A549 (cell line): ENCODE measurements around the gene UGT2B15. TPM values are rescaled to one million over a fixed set of nuclear protein-coding genes. Genes with fewer than 3 reads are reported as not detected.
"Not testable (repeated sequence)": the region's sequence is repeated elsewhere in the genome, so short reads cannot be mapped to it uniquely, and the experiment has no call there.

Experiments used
- ATAC-seq, 2 experiments: fragments of 200-7000 bp in 1 of 2; fragments of >200 bp in 1 of 2; cut with Nextera tagmentation in 1 of 2; cut with Tn5 transposase in 1 of 2; 3 replicates each; pipeline versions ENCODE4 v1.8.0 to v1.9.1; 2018 to 2020; ENCODE audit warnings: mild to moderate bottlenecking in 1 of 2, moderate library complexity in 1 of 2
- CTCF ChIA-PET: fragments of 300-600 bp; sonication (Branson Sonifier 250); formaldehyde crosslinking; extraction: SDS; loops from one replicate; lab custom pipeline; 2021; ENCODE audit warnings: antibody characterized with exemption, inconsistent platforms; lab: Yijun Ruan, JAX
- POLR2A ChIA-PET: fragments of 350-600 bp; formaldehyde crosslinking; extraction: SDS; loops from one replicate; lab custom pipeline; 2021; ENCODE audit warnings: antibody characterized with exemption, inconsistent platforms; lab: Yijun Ruan, JAX
- DNase-seq, 2 experiments: peaks; one replicate each; pipeline versions ENCODE4 v3.0.0 to v3.0.0-alpha.2; 2011 to 2016; ENCODE audit warnings: low read depth in 1 of 2, low spot score in 1 of 2
- FAIRE-seq: peaks from 2 replicates; lab custom pipeline; 2011; peaks lifted over from hg19 to GRCh38; lab: Jason Lieb, UNC
- H3K27ac ChIP-seq, 2 experiments: fragments of >200 bp; sonication (Bioruptor Twin); formaldehyde crosslinking; 3 replicates each; pipeline ENCODE4 v1.5.1; 2016 to 2017
- H3K4me1 ChIP-seq: fragments of >200 bp; sonication (Bioruptor Twin); formaldehyde crosslinking; 3 replicates; pipeline ENCODE4 v1.6.1; 2016
- H3K4me2 ChIP-seq: fragments of >200 bp; sonication (Bioruptor Twin); formaldehyde crosslinking; 3 replicates; pipeline ENCODE4 v1.6.1; 2016
- H3K4me3 ChIP-seq: fragments of >200 bp; sonication (Bioruptor Twin); formaldehyde crosslinking; 3 replicates; pipeline ENCODE4 v1.5.1; 2016
- H3K9me3 ChIP-seq: fragments of >200 bp; sonication (Bioruptor Twin); formaldehyde crosslinking; 3 replicates; pipeline ENCODE4 v1.6.1; 2016
- BHLHE40 ChIP-seq: IDR thresholded peaks from 2 replicates; pipeline ENCODE4 v1.6.1; 2012; ENCODE audit warnings: low read depth, low read length, inconsistent platforms
- CBX2 ChIP-seq: fragments of 200-600 bp; sonication (generic); IDR thresholded peaks from 2 replicates; pipeline ENCODE4 v1.6.1; 2016; ENCODE audit warnings: low read depth, mild to moderate bottlenecking, borderline replicate concordance
- CEBPB ChIP-seq, 2 experiments: fragments of >200 bp in 1 of 2; sonication (Bioruptor Twin) in 1 of 2; formaldehyde crosslinking in 1 of 2; IDR thresholded peaks; 2 replicates each; pipeline ENCODE4 v1.6.1; 2012 to 2016
- EP300 ChIP-seq, 2 experiments: fragments of >200 bp; sonication (Bioruptor Twin); formaldehyde crosslinking; IDR thresholded peaks; 2 replicates in 1 of 2; 3 replicates in 1 of 2; pipeline ENCODE4 v1.6.1; 2016 to 2017
- FOSL2 ChIP-seq, 2 experiments: fragments of 450-650 bp in 1 of 2; fragments of >200 bp in 1 of 2; sonication (Bioruptor Twin) in 1 of 2; formaldehyde crosslinking; IDR thresholded peaks; 2 replicates each; pipeline versions ENCODE4 v1.5.0 to v1.6.1; 2016 to 2020; ENCODE audit warnings: mild to moderate bottlenecking in 1 of 2, moderate library complexity in 1 of 2
- GATA3 ChIP-seq: IDR thresholded peaks from 2 replicates; pipeline ENCODE4 v1.6.1; 2012; ENCODE audit warnings: borderline replicate concordance
- HDAC2 ChIP-seq: fragments of 200-600 bp; sonication (generic); IDR thresholded peaks from 2 replicates; pipeline ENCODE4 v1.6.1; 2016
- JUNB ChIP-seq: fragments of >200 bp; sonication (Bioruptor Twin); formaldehyde crosslinking; IDR thresholded peaks from 2 replicates; pipeline ENCODE4 v1.6.1; 2016
- RAD21 ChIP-seq, 2 experiments: fragments of >200 bp in 1 of 2; sonication (Bioruptor Twin) in 1 of 2; formaldehyde crosslinking in 1 of 2; IDR thresholded peaks in 1 of 2; conservative IDR thresholded peaks in 1 of 2; 2 replicates in 1 of 2; 3 replicates in 1 of 2; pipeline ENCODE4 v1.6.1; 2012 to 2018; ENCODE audit warnings: inconsistent platforms in 1 of 2
- RCOR1 ChIP-seq: fragments of 150-350 bp; IDR thresholded peaks from 2 replicates; pipeline ENCODE4 v1.6.1; 2014; ENCODE audit warnings: antibody characterized with exemption, low read length, low read depth
- TP53 ChIP-seq: fragments of 250-450 bp; sonication (Bioruptor Pico); IDR thresholded peaks from 2 replicates; pipeline ENCODE4 v1.5.0; 2021; ENCODE audit warnings: mild to moderate bottlenecking, moderate library complexity
- WGBS: methylation state at CpG from one replicate; pipeline ENCODE4 v1.1.6; 2017; ENCODE audit errors: missing lambda C conversion rate; 5-methylcytosine and 5-hydroxymethylcytosine counted together
- polyA plus RNA-seq, 4 experiments: library from polyadenylated mRNA; depleted of rRNA in 3 of 4; stranded (reverse); fragments of >200 nt; fragmentation: RNase III in 1 of 4; extraction: RNeasy Plus Mini Kit Qiagen cat#74134 plus additional on column Dnase treatment in 1 of 4; gene quantifications; 2 replicates in 3 of 4; 3 replicates in 1 of 4; pipeline ENCODE4 v1.2.3, GENCODE V29; 2011 to 2017

The UGT2B15 gene
- polyA plus RNA-seq, 2 of the 4 experiments (the other 2 are of a cell fraction) = 0.08 to 0.80 TPM

GRCh38 chr4:68683034-68683433 lies 12.6 kb upstream of the UGT2B15 start (continued):
- TF ChIP-seq GATA3 (no peak), FOSL2 (IDR thresholded peaks at IDR 0.05) (no peak), FOSL2 (CRISPR knock-in tag; IDR thresholded peaks at IDR 0.05) (no peak), EP300 (IDR thresholded peaks at IDR 0.05) (no peak), HDAC2 (no peak)

- H3K27ac ChIP-seq, ATAC-seq, H3K4me1 ChIP-seq, FAIRE-seq, CTCF ChIA-PET, H3K9me3 ChIP-seq, H3K4me3 ChIP-seq, H3K4me2 ChIP-seq, DNase-seq, POLR2A ChIA-PET: not testable (repeated sequence)
- 77% methylated on average over 3 of the region's 3 CpGs for WGBS
Observed at GRCh38 chr4:68681298-68681697, 10.8 kb upstream of the UGT2B15 start.

- no peaks in the 10 kb centered on the region for H3K9me3 ChIP-seq
- peaks cover 11% of the 10 kb centered on the region for H3K4me1 ChIP-seq
- WGBS = 90% methylated on average over 7 of the region's 7 CpGs
- ChIA-PET CTCF (no interaction called here), POLR2A (no interaction called here)
- FAIRE-seq (no peak), DNase-seq (no peak), ATAC-seq (no peak)
- no peak overlapping the region for H3K27ac ChIP-seq
- TF ChIP-seq TP53 = no peak
- no peak for TF ChIP-seq RCOR1
- no peak for TF ChIP-seq CBX2
- TF ChIP-seq BHLHE40 = no peak
- no peak for TF ChIP-seq CEBPB (IDR thresholded peaks at IDR 0.05)
- no peak for TF ChIP-seq JUNB
- no peak overlapping the region for H3K4me2 ChIP-seq
- no peak overlapping the region for H3K4me3 ChIP-seq
Observed at GRCh38 chr4:68673143-68673542, 2.7 kb upstream of the UGT2B15 start.

GRCh38 chr4:68671217-68671616 lies 765 bp upstream of the UGT2B15 start:
- H3K27ac ChIP-seq = peak overlapping the region; percentile 51 to 68; a peak in 5 of 6 replicates
- H3K9me3 ChIP-seq, POLR2A ChIA-PET, H3K4me3 ChIP-seq, FAIRE-seq: not testable (repeated sequence)
- peak in 1 of 2 experiments; percentile 26; a peak in 1 of 5 replicates for TF ChIP-seq RAD21 (conservative IDR thresholded peaks at IDR 0.05 in 1 of 2, IDR thresholded peaks at IDR 0.05 in 1 of 2)
- H3K4me2 ChIP-seq = peak overlapping the region; percentile 57; the same call in 1 of the 3 replicates
- CTCF ChIA-PET = interaction anchor here (1.1 kb wide), 1 partner anchor 173 kb away, joined by 5 read pairs; no protein-coding TSS in a partner anchor
- DNase-seq (peak in 1 of 2 experiments; percentile 61), ATAC-seq (peak; percentile 73 to 91; a peak in 5 of 6 replicates)
- peaks cover 11% of the 10 kb centered on the region for H3K4me1 ChIP-seq

GRCh38 chr4:68668537-68669163 lies 1.8 kb downstream of the UGT2B15 start:
- FAIRE-seq = peak; percentile 80
- POLR2A ChIA-PET, CTCF ChIA-PET, H3K27ac ChIP-seq, DNase-seq, H3K9me3 ChIP-seq, H3K4me2 ChIP-seq, ATAC-seq, H3K4me3 ChIP-seq: not testable (repeated sequence)
- peaks cover 15% of the 10 kb centered on the region for H3K4me1 ChIP-seq

- CTCF ChIA-PET, ATAC-seq, H3K4me3 ChIP-seq, H3K9me3 ChIP-seq, H3K4me2 ChIP-seq, H3K27ac ChIP-seq, POLR2A ChIA-PET, DNase-seq: not testable (repeated sequence)
- peaks cover 15% of the 10 kb centered on the region for H3K4me1 ChIP-seq
- FAIRE-seq = peak; percentile 59
Observed at GRCh38 chr4:68667551-68667950, 2.9 kb downstream of the UGT2B15 start.

- ATAC-seq, H3K4me3 ChIP-seq, POLR2A ChIA-PET, CTCF ChIA-PET, H3K4me1 ChIP-seq, H3K9me3 ChIP-seq, H3K27ac ChIP-seq, DNase-seq, FAIRE-seq, H3K4me2 ChIP-seq: not testable (repeated sequence)
- WGBS = 97% methylated on average over 3 of the region's 3 CpGs
Observed at GRCh38 chr4:68664721-68665120, 5.7 kb downstream of the UGT2B15 start.

GRCh38 chr4:68662836-68663574 lies 7.4 kb downstream of the UGT2B15 start:
- H3K4me3 ChIP-seq, H3K9me3 ChIP-seq, POLR2A ChIA-PET, H3K4me2 ChIP-seq, H3K27ac ChIP-seq, CTCF ChIA-PET, ATAC-seq, DNase-seq: not testable (repeated sequence)
- FAIRE-seq = peak; percentile 28
- no CpG with 5 or more reads among the region's 1 CpG for WGBS
- peaks cover 21% of the 10 kb centered on the region for H3K4me1 ChIP-seq
